Panc1 (cell line): ENCODE data around the gene BTBD9.

ENCODE experiments used
- CTCF ChIP-seq: fragments of 450-650 bp; IDR thresholded peaks from 2 replicates; pipeline ENCODE4 v1.5.1; 2017; ENCODE audit warnings: mild to moderate bottlenecking
- POLR2AphosphoS5 ChIP-seq: IDR thresholded peaks from 2 replicates; pipeline ENCODE4 v1.6.1; 2012; ENCODE audit warnings: mild to moderate bottlenecking, low read depth, low read length, moderate library complexity

- TF ChIP-seq CTCF (no peak), POLR2AphosphoS5 (no peak)
These were observed 488.9 kb downstream of the BTBD9 start for GRCh38 chr6:38150681-38151296.
